GM12801 (cell line): Measurements from ENCODE around the gene FASN.

ENCODE experiments used
- CTCF ChIP-seq: IDR thresholded peaks from one replicate; pipeline ENCODE4 v1.5.1; 2011; ENCODE audit warnings: control low read depth; ENCODE audit not compliant: insufficient read length; ENCODE audit errors: extremely low read depth

FASN gene

GRCh38 chr17:82107341-82107860 is 9.4 kb upstream of the FASN start:
- TF ChIP-seq CTCF = no peak

- TF ChIP-seq CTCF = no peak
Observed at GRCh38 chr17:82106688-82107305, 8.8 kb upstream of the FASN start.

GRCh38 chr17:82105882-82106687 is 8.0 kb upstream of the FASN start:
- TF ChIP-seq CTCF = no peak

GRCh38 chr17:82105417-82105881 is 7.4 kb upstream of the FASN start:
- TF ChIP-seq CTCF = no peak

GRCh38 chr17:82104797-82105416 is 6.9 kb upstream of the FASN start:
- TF ChIP-seq CTCF = no peak

GRCh38 chr17:82103553-82104451 is 5.8 kb upstream of the FASN start:
- no peak for TF ChIP-seq CTCF
